Smooth muscle cell (in vitro differentiated cells): Measurements from ENCODE around the gene SPAG7. TPM values are rescaled to one million over a fixed set of nuclear protein-coding genes. Genes with fewer than 3 reads are reported as not detected.
"Not testable (repeated sequence)": the region's sequence is repeated elsewhere in the genome, so short reads cannot be mapped to it uniquely, and the experiment has no call there.

Experiments
- DNase-seq: peaks from one replicate; lab custom pipeline; 2025; ENCODE audit not compliant: unreplicated experiment; lab: John Stamatoyannopoulos, UW
- H2AFZ ChIP-seq: fragments of 200-600 bp; sonication (generic); 2 replicates; pipeline ENCODE4 v1.6.0; 2016; ENCODE audit warnings: antibody characterized with exemption, low read depth, mild to moderate bottlenecking
- H3F3A ChIP-seq: fragments of 200-600 bp; sonication (generic); 2 replicates; pipeline ENCODE4 v1.6.0; 2017; ENCODE audit warnings: antibody characterized with exemption, low read depth
- H3K27ac ChIP-seq: fragments of 200-600 bp; sonication (generic); 2 replicates; pipeline ENCODE4 v1.5.1; 2016; ENCODE audit warnings: low read depth, mild to moderate bottlenecking
- H3K27me3 ChIP-seq: fragments of 200-600 bp; sonication (generic); 2 replicates; pipeline ENCODE4 v1.6.1; 2016; ENCODE audit warnings: low read depth, mild to moderate bottlenecking
- H3K36me3 ChIP-seq: fragments of 200-600 bp; sonication (generic); 2 replicates; pipeline ENCODE4 v1.5.1; 2016; ENCODE audit warnings: low read depth
- H3K4me1 ChIP-seq: fragments of 200-600 bp; sonication (generic); 2 replicates; pipeline ENCODE4 v1.5.1; 2016; ENCODE audit warnings: low read depth
- H3K4me2 ChIP-seq: fragments of 200-600 bp; sonication (generic); 2 replicates; pipeline ENCODE4 v1.6.0; 2016; ENCODE audit warnings: mild to moderate bottlenecking
- H3K4me3 ChIP-seq: fragments of 200-600 bp; sonication (generic); 2 replicates; pipeline ENCODE4 v1.5.1; 2016; ENCODE audit warnings: mild to moderate bottlenecking
- H3K79me2 ChIP-seq: fragments of 200-600 bp; sonication (generic); 2 replicates; pipeline ENCODE4 v1.6.0; 2016; ENCODE audit warnings: low read depth, mild to moderate bottlenecking
- H3K9ac ChIP-seq: fragments of 200-600 bp; sonication (generic); 2 replicates; pipeline ENCODE4 v1.6.0; 2016; ENCODE audit warnings: low read depth
- H3K9me3 ChIP-seq: fragments of 200-600 bp; sonication (generic); replicated peaks from 2 replicates; pipeline ENCODE4 v1.5.1; 2016; ENCODE audit warnings: low read depth
- H4K20me1 ChIP-seq: fragments of 200-600 bp; sonication (generic); 2 replicates; pipeline ENCODE4 v1.6.0; 2016; ENCODE audit warnings: low read depth
- WGBS: methylation state at CpG from one replicate; pipeline ENCODE4 v1.1.7; 2016; ENCODE audit warnings: low lambda C conversion rate; 5-methylcytosine and 5-hydroxymethylcytosine counted together
- microRNA-seq: library from miRNA; unstranded; fragments of <30 nt; microRNA quantifications from one replicate; pipeline ENCODE4, GENCODE V29; 2016; ENCODE audit warnings: borderline number of aligned reads
- polyA plus RNA-seq: library from polyadenylated mRNA; unstranded; fragments of >200 nt; fragmentation: Nextera tagmentation; extraction: Ambion mirVana; gene quantifications from 2 replicates; pipeline ENCODE4 v1.2.1, GENCODE V29; 2016
- small RNA-seq: library from RNA; depleted of rRNA; stranded (forward); fragments of <200 nt; gene quantifications from one replicate; pipeline ENCODE3, GENCODE V24; 2014
- total RNA-seq: library from RNA; depleted of rRNA; stranded (reverse); fragments of >200 nt; gene quantifications from 2 replicates; pipeline ENCODE4 v1.2.3, GENCODE V29; 2014
- TF ChIP-seq, protein P1 (sequence below): fragments of 200-600 bp; sonication (generic); IDR thresholded peaks from 2 replicates; pipeline ENCODE4 v1.5.1; 2017; ENCODE audit warnings: borderline replicate concordance, mild to moderate bottlenecking, antibody characterized with exemption; ENCODE audit not compliant: insufficient read depth, poor library complexity, severe bottlenecking

SPAG7 gene
- total and polyA plus RNA-seq, 2 experiments from 2014 or later = 70.7 to 192 TPM

GRCh38 chr17:4920351-4921048 is 47.1 kb downstream of the SPAG7 start:
- TF ChIP-seq, protein P1, sequence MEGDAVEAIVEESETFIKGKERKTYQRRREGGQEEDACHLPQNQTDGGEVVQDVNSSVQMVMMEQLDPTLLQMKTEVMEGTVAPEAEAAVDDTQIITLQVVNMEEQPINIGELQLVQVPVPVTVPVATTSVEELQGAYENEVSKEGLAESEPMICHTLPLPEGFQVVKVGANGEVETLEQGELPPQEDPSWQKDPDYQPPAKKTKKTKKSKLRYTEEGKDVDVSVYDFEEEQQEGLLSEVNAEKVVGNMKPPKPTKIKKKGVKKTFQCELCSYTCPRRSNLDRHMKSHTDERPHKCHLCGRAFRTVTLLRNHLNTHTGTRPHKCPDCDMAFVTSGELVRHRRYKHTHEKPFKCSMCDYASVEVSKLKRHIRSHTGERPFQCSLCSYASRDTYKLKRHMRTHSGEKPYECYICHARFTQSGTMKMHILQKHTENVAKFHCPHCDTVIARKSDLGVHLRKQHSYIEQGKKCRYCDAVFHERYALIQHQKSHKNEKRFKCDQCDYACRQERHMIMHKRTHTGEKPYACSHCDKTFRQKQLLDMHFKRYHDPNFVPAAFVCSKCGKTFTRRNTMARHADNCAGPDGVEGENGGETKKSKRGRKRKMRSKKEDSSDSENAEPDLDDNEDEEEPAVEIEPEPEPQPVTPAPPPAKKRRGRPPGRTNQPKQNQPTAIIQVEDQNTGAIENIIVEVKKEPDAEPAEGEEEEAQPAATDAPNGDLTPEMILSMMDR = no peak
- DNase-seq = no peak
- H3K9ac ChIP-seq = no peak overlapping the region
- H3K79me2 ChIP-seq = no peaks in the 10 kb centered on the region
- H3K36me3 ChIP-seq = no peaks in the 10 kb centered on the region
- H4K20me1 ChIP-seq = no peaks in the 10 kb centered on the region
- no peak overlapping the region for H3K4me3 ChIP-seq
- H3K4me1 ChIP-seq = no peaks in the 10 kb centered on the region
- H3K27ac ChIP-seq = peak overlapping the region; percentile 75
- no peaks in the 10 kb centered on the region for H3K27me3 ChIP-seq
- 71% methylated on average over 10 of the region's 10 CpGs for WGBS
- H3F3A ChIP-seq = peaks cover 11% of the 10 kb centered on the region
- no peaks in the 10 kb centered on the region for H3K9me3 ChIP-seq
- H3K4me2 ChIP-seq = peak overlapping the region; percentile 60
- no peak overlapping the region for H2AFZ ChIP-seq

DNA sequence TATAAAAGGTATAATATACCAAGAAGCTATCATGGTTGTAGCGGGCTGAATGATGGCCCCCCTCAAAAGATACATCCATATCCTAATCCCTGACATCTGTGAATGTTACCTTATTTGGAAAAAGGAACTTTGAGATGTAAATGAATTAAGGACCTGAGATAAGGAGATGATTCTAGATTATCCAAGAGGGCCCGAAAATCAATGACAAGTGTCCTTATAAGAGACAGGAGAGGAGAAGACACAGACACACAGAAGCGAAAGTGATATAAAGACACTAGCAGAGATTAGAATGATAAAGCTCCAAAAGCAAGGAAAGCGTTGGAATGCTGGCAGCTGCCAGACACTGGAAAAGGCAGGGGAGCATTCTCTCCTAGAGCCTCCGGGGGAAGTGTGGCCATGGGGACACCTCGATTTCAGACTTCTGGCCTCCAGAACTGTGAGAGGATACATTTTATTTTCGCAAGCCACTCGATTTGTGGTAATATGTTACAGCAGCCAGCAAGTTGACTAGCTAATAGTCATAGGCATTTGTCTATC is 48.0 kb downstream of the SPAG7 start:
- H3K4me3 ChIP-seq = no peak overlapping the region
- no peaks in the 10 kb centered on the region for H3K36me3 ChIP-seq
- TF ChIP-seq, protein P1 = no peak
- peak overlapping the region; percentile 75 for H3K27ac ChIP-seq
- H3K9me3 ChIP-seq = no peaks in the 10 kb centered on the region
- H3K9ac ChIP-seq = no peak overlapping the region
- H3F3A ChIP-seq = peaks cover 11% of the 10 kb centered on the region
- WGBS = 59% methylated on average over 8 of the region's 8 CpGs
- DNase-seq = no peak
- no peak overlapping the region for H2AFZ ChIP-seq
- H4K20me1 ChIP-seq = no peaks in the 10 kb centered on the region
- H3K27me3 ChIP-seq = no peaks in the 10 kb centered on the region
- no peaks in the 10 kb centered on the region for H3K4me1 ChIP-seq
- no peak overlapping the region for H3K4me2 ChIP-seq
- no peaks in the 10 kb centered on the region for H3K79me2 ChIP-seq

GRCh38 chr17:4914551-4914950 is 53.1 kb downstream of the SPAG7 start:
- not testable (repeated sequence) for H3F3A ChIP-seq, H4K20me1 ChIP-seq, H3K27ac ChIP-seq, H3K9ac ChIP-seq, H3K79me2 ChIP-seq, H3K4me2 ChIP-seq, DNase-seq, H2AFZ ChIP-seq, H3K9me3 ChIP-seq, H3K4me1 ChIP-seq, H3K27me3 ChIP-seq, H3K36me3 ChIP-seq, H3K4me3 ChIP-seq
- 94% methylated on average over 4 of the region's 4 CpGs for WGBS

DNA sequence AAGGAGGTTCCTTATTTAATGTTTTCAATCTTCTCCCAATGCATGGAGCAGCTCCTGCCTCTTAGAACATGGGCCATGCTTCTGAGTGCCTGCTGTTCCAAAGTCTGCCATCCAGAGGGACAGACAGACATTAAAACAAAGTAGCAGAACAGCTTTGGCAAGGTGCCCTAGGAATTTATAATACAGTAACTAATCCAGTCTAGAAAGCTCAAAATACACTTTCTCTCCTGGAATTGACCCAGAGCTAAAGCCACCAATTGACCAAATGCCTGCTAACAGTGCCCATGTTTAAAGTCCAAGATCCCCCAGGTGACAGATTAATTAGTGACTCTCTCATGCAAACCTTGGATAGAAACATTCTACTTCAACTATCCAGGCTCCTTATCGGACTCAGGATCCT is 53.6 kb downstream of the SPAG7 start:
- Histone ChIP-seq H3K27me3 (no peaks in the 10 kb centered on the region), H3K79me2 (no peaks in the 10 kb centered on the region), H3F3A (no peaks in the 10 kb centered on the region), H3K4me1 (no peaks in the 10 kb centered on the region), H3K9ac (no peak overlapping the region), H4K20me1 (no peaks in the 10 kb centered on the region), H3K27ac (no peak overlapping the region), H3K9me3 (no peaks in the 10 kb centered on the region), H2AFZ (no peak overlapping the region), H3K4me3 (no peak overlapping the region), H3K36me3 (no peaks in the 10 kb centered on the region), H3K4me2 (no peak overlapping the region)
- DNase-seq = no peak
- TF ChIP-seq, protein P1 = no peak
- 88% methylated on average over 1 of the region's 1 CpG for WGBS

Small RNA genes lying within 50 kb of the gene (microRNA-seq; reads per million reads assigned to microRNA genes)
- gene MIR6864 (not detected), gene MIR6865 (not detected)

Small RNA genes lying within 50 kb of the gene (small RNA-seq; reads per million reads assigned to genes)
- gene MIR6864 (0.11 reads per million), gene MIR6865 (0.16 reads per million)

Other genes starting within 250 kb of the SPAG7 start
- gene MED11, start 236.4 kb downstream of the SPAG7 start, total RNA-seq = 10.9 and 25.0 TPM in 2 replicates
- gene MED11, start 236.4 kb downstream of the SPAG7 start, polyA plus RNA-seq = 20.4 and 34.1 TPM in 2 replicates
- gene ZMYND15, start 228.0 kb downstream of the SPAG7 start, total RNA-seq = not detected in 2 replicates
- gene ZMYND15, start 228.0 kb downstream of the SPAG7 start, polyA plus RNA-seq = 0.54 TPM in 1 of 2 replicates, not detected in the other
- gene CXCL16, start 227.9 kb downstream of the SPAG7 start, total RNA-seq = 2.4 and 3.2 TPM in 2 replicates
- 2.3 and 9.2 TPM in 2 replicates for gene CXCL16, start 227.9 kb downstream of the SPAG7 start, polyA plus RNA-seq
- not detected in 2 replicates for gene TM4SF5, start 195.9 kb downstream of the SPAG7 start, total RNA-seq
- gene TM4SF5, start 195.9 kb downstream of the SPAG7 start, polyA plus RNA-seq = not detected in 2 replicates
- gene VMO1, start 181.5 kb downstream of the SPAG7 start, total RNA-seq = not detected in 2 replicates
- gene VMO1, start 181.5 kb downstream of the SPAG7 start, polyA plus RNA-seq = 0.44 and 0.94 TPM in 2 replicates
- gene GLTPD2, start 178.9 kb downstream of the SPAG7 start, total RNA-seq = not detected in 2 replicates
- gene GLTPD2, start 178.9 kb downstream of the SPAG7 start, polyA plus RNA-seq = 0.82 and 0.89 TPM in 2 replicates
- 139 and 162 TPM in 2 replicates for gene PSMB6, start 171.7 kb downstream of the SPAG7 start, total RNA-seq
- 434 and 438 TPM in 2 replicates for gene PSMB6, start 171.7 kb downstream of the SPAG7 start, polyA plus RNA-seq
- gene PLD2, start 160.7 kb downstream of the SPAG7 start, total RNA-seq = 19.9 and 20.3 TPM in 2 replicates
- gene PLD2, start 160.7 kb downstream of the SPAG7 start, polyA plus RNA-seq = 9.9 and 26.4 TPM in 2 replicates
- 25.3 and 26.6 TPM in 2 replicates for gene MINK1, start 134.5 kb downstream of the SPAG7 start, total RNA-seq
- gene MINK1, start 134.5 kb downstream of the SPAG7 start, polyA plus RNA-seq = 26.8 and 40.3 TPM in 2 replicates
- gene C17orf107, start 68.3 kb downstream of the SPAG7 start, total RNA-seq = 5.0 and 9.9 TPM in 2 replicates
- 10.7 and 14.1 TPM in 2 replicates for gene C17orf107, start 68.3 kb downstream of the SPAG7 start, polyA plus RNA-seq
- gene CHRNE, start 64.7 kb downstream of the SPAG7 start, total RNA-seq = 1.7 and 4.3 TPM in 2 replicates
- gene CHRNE, start 64.7 kb downstream of the SPAG7 start, polyA plus RNA-seq = 0.83 and 2.7 TPM in 2 replicates
- gene GP1BA, start 35.5 kb downstream of the SPAG7 start, total RNA-seq = not detected in 2 replicates
- 0.07 and 0.41 TPM in 2 replicates for gene GP1BA, start 35.5 kb downstream of the SPAG7 start, polyA plus RNA-seq
- 29.9 and 39.3 TPM in 2 replicates for gene SLC25A11, start 27.8 kb downstream of the SPAG7 start, total RNA-seq
- gene SLC25A11, start 27.8 kb downstream of the SPAG7 start, polyA plus RNA-seq = 64.9 and 67.5 TPM in 2 replicates
- gene RNF167, start 27.5 kb downstream of the SPAG7 start, total RNA-seq = 23.7 and 39.6 TPM in 2 replicates
- 59.4 and 61.6 TPM in 2 replicates for gene RNF167, start 27.5 kb downstream of the SPAG7 start, polyA plus RNA-seq
- gene PFN1, start 19.3 kb downstream of the SPAG7 start, total RNA-seq = 681 and 838 TPM in 2 replicates
- gene PFN1, start 19.3 kb downstream of the SPAG7 start, polyA plus RNA-seq = 1,482 and 1,485 TPM in 2 replicates
- gene ENO3, start 16.7 kb downstream of the SPAG7 start, total RNA-seq = 2.4 and 5.9 TPM in 2 replicates
- 13.1 and 14.5 TPM in 2 replicates for gene ENO3, start 16.7 kb downstream of the SPAG7 start, polyA plus RNA-seq
- 5.1 and 11.8 TPM in 2 replicates for gene CAMTA2, start 19.9 kb upstream of the SPAG7 start, total RNA-seq
- gene CAMTA2, start 19.9 kb upstream of the SPAG7 start, polyA plus RNA-seq = 26.2 and 33.0 TPM in 2 replicates
- 0.36 TPM in 1 of 2 replicates, not detected in the other for gene INCA1, start 29.7 kb upstream of the SPAG7 start, total RNA-seq
- gene INCA1, start 29.7 kb upstream of the SPAG7 start, polyA plus RNA-seq = 1.4 TPM in 2 replicates
- gene KIF1C, start 30.1 kb upstream of the SPAG7 start, total RNA-seq = 20.9 and 22.3 TPM in 2 replicates
- gene KIF1C, start 30.1 kb upstream of the SPAG7 start, polyA plus RNA-seq = 36.2 and 52.3 TPM in 2 replicates
- 0.31 and 1.7 TPM in 2 replicates for gene SLC52A1, start 67.6 kb upstream of the SPAG7 start, total RNA-seq
- gene SLC52A1, start 67.6 kb upstream of the SPAG7 start, polyA plus RNA-seq = 0.21 and 0.31 TPM in 2 replicates
- gene ZFP3, start 110.7 kb upstream of the SPAG7 start, total RNA-seq = 0.22 and 0.27 TPM in 2 replicates
- 0.13 and 0.56 TPM in 2 replicates for gene ZFP3, start 110.7 kb upstream of the SPAG7 start, polyA plus RNA-seq
- gene ZNF232, start 144.1 kb upstream of the SPAG7 start, total RNA-seq = 11.2 and 12.5 TPM in 2 replicates
- gene ZNF232, start 144.1 kb upstream of the SPAG7 start, polyA plus RNA-seq = 12.8 and 13.0 TPM in 2 replicates
- 0.09 TPM in 1 of 2 replicates, not detected in the other for gene USP6, start 148.2 kb upstream of the SPAG7 start, total RNA-seq
- gene USP6, start 148.2 kb upstream of the SPAG7 start, polyA plus RNA-seq = 0.08 and 0.09 TPM in 2 replicates
- gene ZNF594, start 224.1 kb upstream of the SPAG7 start, total RNA-seq = 2.7 and 7.2 TPM in 2 replicates
- gene ZNF594, start 224.1 kb upstream of the SPAG7 start, polyA plus RNA-seq = 1.00 and 2.8 TPM in 2 replicates